Activated naive CD4-positive, alpha-beta T cell treated with anti-CD3 and anti-CD28 coated beads, Interleukin-2, amount 50 U/mL, for 16 hours (primary cell): ENCODE measurements around the gene HSP90AB1.

Experiments used
- DNase-seq: peaks from one replicate; pipeline ENCODE4 v3.0.0-alpha.2; 2020

Gene HSP90AB1

GRCh38 chr6:44255871-44256774, 9.2 kb downstream of the HSP90AB1 start:
- peak; percentile 43 for DNase-seq

- DNase-seq = no peak
These were observed 9.8 kb downstream of the HSP90AB1 start for GRCh38 chr6:44256775-44257024.

GRCh38 chr6:44257025-44257752, 10.3 kb downstream of the HSP90AB1 start, which contains the start of gene SLC35B2:
TSS of gene SLC35B2 (minus strand) at chr6:44257528. CDS start at chr6:44257410, 118 bp downstream.
- DNase-seq = peak; percentile 69

- DNase-seq = no peak
These were observed 10.9 kb downstream of the HSP90AB1 start for GRCh38 chr6:44257753-44258324.

GRCh38 chr6:44258325-44258863, 11.5 kb downstream of the HSP90AB1 start:
- no peak for DNase-seq

GRCh38 chr6:44258921-44259320, 12.0 kb downstream of the HSP90AB1 start:
- DNase-seq = no peak

GRCh38 chr6:44260011-44260410, 13.1 kb downstream of the HSP90AB1 start:
- no peak for DNase-seq

GRCh38 chr6:44260451-44261297, 13.8 kb downstream of the HSP90AB1 start:
- no peak for DNase-seq

GRCh38 chr6:44261581-44261980, 14.7 kb downstream of the HSP90AB1 start:
- DNase-seq = no peak

- DNase-seq = no peak
These were observed 15.8 kb downstream of the HSP90AB1 start for GRCh38 chr6:44262467-44263353.

- DNase-seq = no peak
These were observed 16.6 kb downstream of the HSP90AB1 start for GRCh38 chr6:44263354-44264100.

- DNase-seq = no peak
These were observed 17.5 kb downstream of the HSP90AB1 start for GRCh38 chr6:44264154-44265006.

- peak; percentile 92 for DNase-seq
These were observed 18.3 kb downstream of the HSP90AB1 start, which contains the start of gene NFKBIE for GRCh38 chr6:44265007-44265721. TSS of gene NFKBIE (minus strand) at chr6:44265551. CDS start at chr6:44265346, 205 bp downstream.

GRCh38 chr6:44265722-44266233, 18.9 kb downstream of the HSP90AB1 start:
- DNase-seq = no peak

- DNase-seq = no peak
These were observed 19.4 kb downstream of the HSP90AB1 start for GRCh38 chr6:44266347-44266746.

- no peak for DNase-seq
These were observed 20.4 kb downstream of the HSP90AB1 start for GRCh38 chr6:44267252-44267651.

- peak; percentile 62 for DNase-seq
These were observed 21.3 kb downstream of the HSP90AB1 start for GRCh38 chr6:44268095-44268628.

GRCh38 chr6:44269178-44269920, 22.4 kb downstream of the HSP90AB1 start:
- DNase-seq = no peak
